ENCODE results near the gene NRP1.

GRCh38 chr10:33139181-33139646, 195.3 kb downstream of the NRP1 start:
- no peak for TF ChIP-seq CTCF (IDR thresholded peaks at IDR 0.05)
- TF ChIP-seq POLR2A (IDR thresholded peaks at IDR 0.05): no peak

Measured in Peyer's patch (tissue), 4 donors.